Fibroblast of lung (primary cell): Measurements from ENCODE around the gene ARPP21.
"Not testable (repeated sequence)": the region's sequence is repeated elsewhere in the genome, so short reads cannot be mapped to it uniquely, and the experiment has no call there.

Source experiments
- EZH2 ChIP-seq: IDR thresholded peaks from 2 replicates; pipeline ENCODE4 v1.5.1; 2012; ENCODE audit warnings: low read length, control low read depth, mild to moderate bottlenecking; ENCODE audit errors: missing control alignments
- TF ChIP-seq, protein P1 (sequence below), 2 donors: IDR thresholded peaks in 1 of 2; conservative IDR thresholded peaks in 1 of 2; 1 replicate in 1 of 2; 2 replicates in 1 of 2; pipeline ENCODE4 v1.5.1; 2011 to 2012; ENCODE audit warnings: low read length in 2 of 2, control low read depth in 1 of 2, inconsistent platforms in 1 of 2, low read depth in 1 of 2, mild to moderate bottlenecking in 1 of 2

DNA sequence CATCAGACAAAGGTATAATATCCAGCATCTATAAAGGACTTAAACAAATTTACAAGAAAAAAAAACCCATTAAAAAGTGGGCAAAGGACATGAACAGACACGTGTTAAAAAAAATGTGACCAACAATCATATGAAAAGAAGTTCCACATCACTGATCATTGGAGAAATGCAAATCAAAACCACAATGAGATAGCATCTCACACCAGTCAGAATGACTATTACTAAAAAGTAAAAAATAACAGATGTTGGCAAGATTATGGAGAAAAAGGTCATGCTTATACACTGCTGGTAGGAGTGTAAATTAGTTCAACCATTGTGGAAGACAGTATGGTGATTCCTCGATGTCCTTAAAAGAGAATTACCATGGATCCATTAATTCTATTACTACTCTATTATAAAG is 19.1 kb upstream of the ARPP21 start:
- TF ChIP-seq, protein P1, sequence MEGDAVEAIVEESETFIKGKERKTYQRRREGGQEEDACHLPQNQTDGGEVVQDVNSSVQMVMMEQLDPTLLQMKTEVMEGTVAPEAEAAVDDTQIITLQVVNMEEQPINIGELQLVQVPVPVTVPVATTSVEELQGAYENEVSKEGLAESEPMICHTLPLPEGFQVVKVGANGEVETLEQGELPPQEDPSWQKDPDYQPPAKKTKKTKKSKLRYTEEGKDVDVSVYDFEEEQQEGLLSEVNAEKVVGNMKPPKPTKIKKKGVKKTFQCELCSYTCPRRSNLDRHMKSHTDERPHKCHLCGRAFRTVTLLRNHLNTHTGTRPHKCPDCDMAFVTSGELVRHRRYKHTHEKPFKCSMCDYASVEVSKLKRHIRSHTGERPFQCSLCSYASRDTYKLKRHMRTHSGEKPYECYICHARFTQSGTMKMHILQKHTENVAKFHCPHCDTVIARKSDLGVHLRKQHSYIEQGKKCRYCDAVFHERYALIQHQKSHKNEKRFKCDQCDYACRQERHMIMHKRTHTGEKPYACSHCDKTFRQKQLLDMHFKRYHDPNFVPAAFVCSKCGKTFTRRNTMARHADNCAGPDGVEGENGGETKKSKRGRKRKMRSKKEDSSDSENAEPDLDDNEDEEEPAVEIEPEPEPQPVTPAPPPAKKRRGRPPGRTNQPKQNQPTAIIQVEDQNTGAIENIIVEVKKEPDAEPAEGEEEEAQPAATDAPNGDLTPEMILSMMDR (conservative IDR thresholded peaks at IDR 0.05 in 1 of 2, IDR thresholded peaks at IDR 0.05 in 1 of 2; ENCODE audit: low read depth in 1 of 2, low read length in 2 of 2) = not testable (repeated sequence)
- not testable (repeated sequence) for TF ChIP-seq EZH2
